HG03378 (cell line): ENCODE results near the gene LGALS3BP.

Experiments used
- ATAC-seq: cut with Tn5 transposase; IDR thresholded peaks from one replicate; pipeline ENCODE4 v1.9.1; 2021; ENCODE audit warnings: mild to moderate bottlenecking, moderate library complexity; ENCODE audit not compliant: unreplicated experiment

LGALS3BP gene

GRCh38 chr17:78986048-78986648, 6.4 kb upstream of the LGALS3BP start:
- ATAC-seq, result no peak

DNA sequence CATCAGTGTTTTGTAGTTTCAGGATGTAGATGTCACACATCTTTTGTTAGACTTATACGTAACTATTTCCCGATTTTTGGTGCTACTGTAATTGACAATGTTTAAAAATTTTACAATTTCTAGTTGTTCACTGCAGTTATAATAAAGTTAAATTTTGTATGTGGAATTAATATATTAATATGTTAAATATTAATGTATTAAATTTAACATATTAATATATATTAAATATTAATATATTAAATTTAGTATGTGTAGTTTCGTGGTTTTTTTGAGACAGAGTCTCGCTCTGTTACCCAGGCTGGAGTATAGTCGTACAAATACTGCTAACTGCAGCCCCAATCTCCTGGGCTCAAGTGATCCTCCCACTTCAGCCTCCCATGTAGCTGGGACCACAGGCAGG, 5.7 kb upstream of the LGALS3BP start:
- no peak for ATAC-seq

DNA sequence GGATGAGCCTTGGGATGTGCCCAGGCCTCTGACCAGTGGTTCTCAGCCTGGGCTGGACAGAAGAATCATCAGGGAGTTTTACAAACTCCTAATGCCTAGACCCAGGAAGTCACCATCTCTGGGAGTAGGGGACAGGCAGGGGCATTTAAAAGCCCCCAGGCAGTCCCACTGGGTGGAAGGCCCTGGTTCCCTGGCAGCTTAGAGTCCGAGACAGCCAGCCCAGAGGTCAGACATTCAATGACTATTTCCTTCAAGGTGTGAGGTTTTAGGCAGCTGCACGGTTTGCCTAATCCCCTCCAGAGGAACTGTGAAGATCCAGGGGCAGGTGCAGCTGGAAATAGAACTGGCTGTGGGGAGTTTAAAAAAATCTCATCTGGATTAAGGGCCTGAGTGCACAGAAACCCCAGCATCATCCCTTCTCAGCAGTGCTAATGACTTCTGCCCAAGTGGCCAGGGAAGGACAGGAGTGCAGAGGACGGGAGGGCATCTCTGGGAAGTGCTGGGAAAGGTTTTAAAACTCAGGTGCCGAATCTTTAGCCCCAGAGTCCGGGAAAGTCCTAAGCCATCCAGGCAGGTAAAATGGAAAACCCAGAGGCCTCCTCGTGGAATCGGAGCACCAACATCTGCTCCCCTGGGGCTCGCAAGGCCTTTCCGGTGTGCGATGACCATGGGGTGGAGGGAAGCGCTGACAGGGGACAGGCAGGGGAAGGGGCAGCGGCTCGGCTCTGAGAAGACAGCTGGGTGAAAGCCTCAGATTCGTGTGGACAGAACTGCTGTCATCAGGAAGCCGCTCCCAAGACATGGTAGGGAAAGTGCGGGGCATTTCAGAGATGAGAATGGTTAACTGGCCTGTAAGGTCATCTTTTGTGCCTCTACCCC, 1.5 kb upstream of the LGALS3BP start:
- no peak for ATAC-seq

DNA sequence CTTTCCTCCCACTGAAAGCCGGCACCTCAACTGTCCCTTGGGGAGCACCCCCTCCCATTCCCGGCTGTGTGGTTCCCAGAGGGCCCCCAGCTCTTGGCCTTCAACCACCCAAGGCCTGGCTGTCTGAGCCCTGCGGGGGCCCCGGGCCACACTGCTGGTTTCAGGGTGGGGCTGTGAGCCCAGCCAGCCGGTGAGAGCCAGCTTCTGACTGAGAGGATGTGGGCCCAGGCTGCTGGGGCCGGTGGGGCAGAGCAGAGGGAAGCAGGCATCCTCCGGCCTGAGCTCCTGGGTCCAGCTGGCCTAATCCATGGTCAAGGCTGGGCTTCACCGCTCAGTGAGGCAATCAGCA, 875 bp upstream of the LGALS3BP start:
- ATAC-seq, result no peak

GRCh38 chr17:78977997-78978973, 1.4 kb downstream of the LGALS3BP start:
- no peak for ATAC-seq

GRCh38 chr17:78977681-78977943, 2.1 kb downstream of the LGALS3BP start:
- no peak for ATAC-seq

DNA sequence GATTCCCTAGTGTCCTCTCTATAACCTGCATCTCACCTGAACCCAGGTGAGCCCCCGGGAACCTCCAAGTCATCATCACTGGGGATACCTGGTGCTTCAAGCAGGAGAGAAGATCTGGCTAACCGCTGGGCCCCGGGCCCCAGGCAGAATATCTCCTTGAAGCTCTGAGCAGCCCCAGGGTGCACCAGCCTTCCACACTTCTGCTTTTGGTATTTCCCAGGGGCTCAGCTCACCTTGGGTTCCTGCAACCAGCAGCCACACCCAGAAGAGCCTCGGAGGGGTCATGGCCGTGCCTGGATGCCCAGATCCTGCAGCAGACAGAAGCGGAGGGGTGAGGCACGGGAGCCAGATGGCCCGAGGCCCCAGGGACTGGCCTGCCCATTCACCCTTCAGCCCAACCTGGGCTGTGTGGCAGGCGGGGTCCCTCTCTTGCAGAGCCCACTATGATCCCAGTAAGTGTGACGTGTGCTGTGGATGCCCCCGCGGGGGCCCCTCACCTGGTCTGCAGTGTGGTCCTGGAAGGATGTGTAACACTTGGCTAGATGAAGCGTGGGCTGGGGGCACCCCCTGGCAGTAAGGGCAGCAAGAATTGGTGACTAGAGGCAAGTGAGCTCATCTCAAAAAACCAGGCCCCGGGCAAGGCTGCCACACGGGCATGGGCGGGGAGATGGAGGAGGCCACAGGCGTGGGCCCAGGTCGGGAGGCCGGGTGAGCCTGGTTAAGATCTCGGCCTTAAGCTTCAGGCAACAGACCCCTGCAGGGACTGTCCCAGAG, 2.6 kb downstream of the LGALS3BP start:
- no peak for ATAC-seq

DNA sequence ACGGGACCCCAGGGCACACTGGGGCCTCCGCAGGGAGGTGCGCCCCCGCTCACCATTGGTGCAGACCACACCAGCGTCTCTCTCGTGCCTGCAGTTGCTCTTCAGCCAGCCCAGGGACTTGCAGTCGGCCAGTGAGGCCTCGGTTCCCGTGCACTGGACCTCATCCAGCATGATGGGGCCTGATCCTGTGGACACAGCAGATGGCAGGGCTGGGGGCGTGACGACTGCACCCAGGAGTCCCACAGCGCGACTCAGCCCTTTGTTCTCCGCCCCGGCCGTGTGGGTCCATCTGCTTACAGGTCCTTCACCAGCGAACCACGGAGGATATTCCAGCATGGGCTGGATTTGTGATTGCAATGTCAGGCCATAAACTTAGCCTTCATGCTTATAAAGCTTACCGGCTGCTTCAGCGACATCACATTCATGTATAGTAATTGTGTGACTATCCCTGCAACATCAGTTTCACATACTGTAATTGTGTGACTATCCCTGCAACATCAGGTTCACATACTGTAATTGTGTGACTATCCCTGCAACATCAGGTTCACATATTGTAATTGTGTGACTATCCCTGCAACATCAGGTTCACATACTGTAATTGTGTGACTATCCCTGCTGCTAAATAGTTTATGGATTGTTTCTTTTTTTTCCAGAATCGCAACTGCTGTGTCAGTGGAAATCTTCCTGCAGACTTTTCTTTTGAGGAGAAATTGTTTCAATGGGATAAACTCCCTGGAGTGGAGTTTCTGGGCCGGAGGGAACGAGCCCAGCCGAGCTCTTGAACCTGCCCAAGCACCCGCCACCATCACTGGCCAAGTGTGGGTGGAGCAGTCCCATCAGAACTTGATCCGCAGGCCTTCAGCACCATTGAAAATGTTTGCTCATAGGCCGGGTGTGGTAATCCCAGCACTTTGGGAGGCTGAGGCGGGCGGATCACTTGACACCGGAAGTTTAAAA, 4.8 kb downstream of the LGALS3BP start:
- ATAC-seq, result no peak

DNA sequence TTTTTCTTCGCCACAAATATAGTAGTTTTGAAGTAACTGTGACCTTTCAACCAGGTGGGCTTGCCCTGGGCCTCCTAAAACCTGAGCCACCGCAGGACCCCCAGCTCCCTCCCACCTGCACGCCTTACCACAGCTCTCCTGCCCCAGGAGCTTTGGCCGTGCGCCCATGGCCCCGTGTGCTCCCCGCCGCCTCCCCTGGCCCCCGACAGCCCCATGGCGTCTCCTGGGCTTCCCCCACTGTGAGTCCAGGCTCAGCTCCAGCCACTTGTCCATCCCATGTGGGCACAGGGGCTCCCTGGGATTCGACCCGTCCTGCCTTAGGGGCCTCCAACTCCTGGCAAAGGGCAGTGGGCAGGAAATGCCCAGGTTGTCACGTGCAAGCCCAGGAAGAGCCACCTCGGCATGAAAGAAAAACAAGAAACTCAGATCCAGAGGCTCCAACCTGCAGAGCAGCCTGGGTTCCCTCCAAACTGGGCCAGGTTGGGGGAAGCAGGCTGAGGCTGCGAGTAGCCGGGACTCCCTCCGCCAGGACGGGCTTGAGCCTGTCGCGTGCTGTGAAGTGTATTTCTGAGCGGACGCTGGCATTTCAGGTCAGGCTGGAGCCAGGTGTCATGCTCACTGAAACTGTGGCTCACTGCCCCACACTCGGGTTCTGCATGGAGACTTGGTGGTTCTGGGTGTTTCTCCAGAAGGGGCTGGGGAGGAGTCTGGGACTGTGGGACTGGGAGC, 5.8 kb downstream of the LGALS3BP start:
- no peak for ATAC-seq

- no peak for ATAC-seq
Observed at GRCh38 chr17:78973196-78973595, 6.5 kb downstream of the LGALS3BP start.

- no peak for ATAC-seq
Observed at GRCh38 chr17:78972507-78973105, 7.1 kb downstream of the LGALS3BP start.

DNA sequence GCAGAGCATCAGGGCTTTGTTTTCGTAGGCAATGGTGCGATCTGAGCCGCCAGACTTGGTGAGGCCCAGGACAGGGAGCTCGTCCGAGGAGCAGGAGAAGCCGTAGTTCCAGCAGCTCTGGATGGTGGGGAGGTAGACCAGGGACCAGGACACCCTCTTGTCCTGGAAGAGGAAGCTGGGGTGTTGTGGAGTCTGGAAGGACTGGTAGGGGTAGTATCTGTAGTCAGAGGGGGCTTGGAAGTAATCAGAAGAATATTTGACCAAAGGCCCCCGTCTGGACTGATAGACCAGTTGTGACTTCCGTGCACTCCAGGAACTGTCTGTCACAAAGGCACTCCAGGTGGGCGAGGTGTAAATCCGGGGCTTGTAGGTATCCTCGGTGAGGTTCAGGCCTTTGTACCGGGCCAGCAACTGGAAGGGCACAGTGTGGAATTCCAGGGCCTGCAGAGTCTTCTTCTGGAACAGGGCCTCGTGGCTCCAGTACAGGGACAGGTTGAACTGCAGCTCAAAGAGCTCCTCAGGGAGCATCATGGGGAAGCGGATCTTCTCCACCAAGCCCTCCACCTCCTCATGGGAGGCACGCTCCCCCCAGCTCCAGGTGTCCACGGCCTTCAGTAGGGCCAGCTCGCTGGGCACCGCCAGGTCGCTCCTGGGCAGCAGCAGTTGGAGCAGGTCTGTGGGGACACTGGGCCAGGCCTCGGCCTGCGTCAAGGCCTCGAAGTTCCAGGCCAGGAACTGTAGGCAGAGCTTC, 7.8 kb downstream of the LGALS3BP start:
- no peak for ATAC-seq

GRCh38 chr17:78970834-78971755, 8.6 kb downstream of the LGALS3BP start:
- no peak for ATAC-seq

DNA sequence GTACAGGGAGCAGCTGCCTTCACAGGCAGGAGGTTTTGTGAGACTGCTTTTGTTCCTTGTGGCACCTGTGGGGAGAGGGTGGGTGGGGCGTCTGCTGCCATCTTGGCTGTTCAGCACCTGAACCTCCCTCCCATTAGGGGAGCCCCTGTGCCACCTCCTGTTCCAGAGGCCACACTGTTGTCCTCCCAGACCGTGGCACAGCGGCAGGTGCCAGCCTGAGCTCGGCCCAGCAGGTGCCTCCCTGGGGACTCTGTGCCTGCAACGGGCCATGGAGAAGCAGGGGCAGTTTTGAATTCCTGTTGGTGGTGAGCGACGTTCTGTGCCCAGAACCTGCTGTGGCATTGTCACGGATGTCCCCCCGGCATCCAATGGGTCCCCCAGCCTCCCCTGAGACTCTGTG, 9.9 kb downstream of the LGALS3BP start:
- no peak for ATAC-seq

DNA sequence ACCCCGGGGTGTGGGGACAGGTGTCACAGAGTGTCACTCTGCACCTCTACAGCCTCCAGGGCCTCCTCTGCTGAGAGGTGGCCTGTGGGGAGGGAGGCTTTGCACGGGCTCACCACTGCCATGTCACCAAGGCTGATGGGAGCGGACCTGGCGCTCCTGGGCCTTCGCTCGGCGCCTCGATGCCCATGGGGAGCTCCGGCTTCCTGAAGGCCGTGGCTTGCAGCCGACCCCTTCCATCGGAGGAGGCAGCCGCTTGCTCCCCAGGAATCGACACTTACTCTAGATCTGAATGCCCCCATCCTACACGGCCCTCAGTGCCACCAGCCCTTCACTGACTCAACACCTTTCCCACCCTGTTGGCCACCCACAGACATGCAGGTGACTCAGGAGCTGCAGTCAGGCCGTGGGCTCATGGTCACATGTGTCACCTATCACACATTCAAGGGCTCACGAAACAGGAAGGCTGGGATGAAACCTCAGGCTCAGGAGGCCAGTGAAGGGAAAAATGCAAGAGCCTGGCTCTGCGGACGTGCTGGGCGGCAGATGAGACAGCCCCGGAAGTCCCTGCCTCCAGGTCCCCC, 11.9 kb downstream of the LGALS3BP start:
- ATAC-seq, result no peak

DNA sequence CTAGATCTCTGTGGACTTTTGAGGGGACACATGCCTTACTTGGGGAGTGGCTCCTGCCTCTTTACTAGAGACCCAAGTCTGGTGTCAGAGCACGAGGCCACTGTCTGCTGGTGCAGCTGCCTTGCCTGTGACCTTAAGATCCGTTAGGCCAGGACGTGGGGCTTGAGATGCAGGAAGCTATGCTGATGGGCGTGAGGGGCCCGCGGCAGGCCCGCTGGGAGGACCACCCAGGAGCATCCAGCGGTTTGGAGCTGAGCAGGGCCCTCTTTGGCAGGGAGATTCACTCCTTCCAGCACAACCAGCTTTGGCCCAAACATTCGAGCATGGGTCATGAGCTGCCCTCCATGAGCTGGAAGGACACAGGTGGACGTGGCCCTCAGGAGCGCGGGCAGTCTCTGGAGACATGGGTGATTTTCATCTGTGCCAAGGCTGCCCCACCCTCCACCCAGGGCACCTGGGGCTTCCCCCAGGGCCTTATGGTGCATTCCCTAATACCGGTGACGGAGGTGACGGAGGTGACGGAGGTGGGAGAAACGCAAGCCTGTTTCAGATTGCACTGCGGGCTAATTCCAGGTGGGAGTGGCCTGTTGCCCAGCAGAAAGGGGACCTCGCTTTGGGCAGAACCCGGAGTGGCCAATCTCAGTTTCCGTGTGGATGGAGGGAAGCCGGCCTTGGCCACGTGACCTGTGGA, 12.7 kb downstream of the LGALS3BP start:
- ATAC-seq, result no peak
